GM12878 (cell line): ENCODE results near the gene CALHM4.

ENCODE experiments used
- EP300 ChIP-seq, 2 experiments: fragments of 150-350 bp in 1 of 2; IDR thresholded peaks; 2 replicates each; pipeline ENCODE4 v1.6.1; 2011 to 2012; ENCODE audit warnings: low read depth in 2 of 2, low read length in 2 of 2, borderline replicate concordance in 1 of 2, improper control_type of control experiment in 1 of 2, inconsistent platforms in 1 of 2; ENCODE audit not compliant: control insufficient read depth in 1 of 2
- HDAC6 ChIP-seq: fragments of 200-600 bp; sonication (generic); IDR thresholded peaks from one replicate; pipeline ENCODE4 v1.8.0; 2017; ENCODE audit warnings: antibody characterized with exemption; ENCODE audit not compliant: unreplicated experiment
- NRF1 ChIP-seq: conservative IDR thresholded peaks from 2 replicates; pipeline ENCODE4 v1.6.1; 2011; ENCODE audit warnings: mild to moderate bottlenecking, low read depth, low read length, improper control_type of control experiment
- POU2F2 ChIP-seq: IDR thresholded peaks from 3 replicates; pipeline ENCODE4 v1.6.1; 2011; ENCODE audit warnings: low read depth, mild to moderate bottlenecking, low read length, borderline replicate concordance
- RCOR1 ChIP-seq: conservative IDR thresholded peaks from 2 replicates; pipeline ENCODE4 v1.6.1; 2012; ENCODE audit warnings: low read depth, low read length, improper control_type of control experiment
- SRF ChIP-seq, 2 experiments: IDR thresholded peaks; 2 replicates each; pipeline ENCODE4 v1.6.1; 2011; ENCODE audit warnings: low read depth in 2 of 2, low read length in 2 of 2, mild to moderate bottlenecking in 1 of 2, moderate library complexity in 1 of 2
- TF ChIP-seq, protein P1 (sequence below), 3 experiments: IDR thresholded peaks in 2 of 3; conservative IDR thresholded peaks in 1 of 3; 2 replicates each; pipeline ENCODE4 v1.5.1; 2011; ENCODE audit warnings: low read depth in 3 of 3, low read length in 3 of 3, mild to moderate bottlenecking in 3 of 3, control low read depth in 2 of 3, moderate library complexity in 2 of 3, inconsistent platforms in 1 of 3, mixed read lengths in 1 of 3; ENCODE audit not compliant: control insufficient read depth in 2 of 3, insufficient read depth in 1 of 3; ENCODE audit errors: extremely low read depth in 1 of 3

GRCh38 chr6:116596815-116597214 is 43.3 kb downstream of the CALHM4 start:
- TF ChIP-seq, protein P1, sequence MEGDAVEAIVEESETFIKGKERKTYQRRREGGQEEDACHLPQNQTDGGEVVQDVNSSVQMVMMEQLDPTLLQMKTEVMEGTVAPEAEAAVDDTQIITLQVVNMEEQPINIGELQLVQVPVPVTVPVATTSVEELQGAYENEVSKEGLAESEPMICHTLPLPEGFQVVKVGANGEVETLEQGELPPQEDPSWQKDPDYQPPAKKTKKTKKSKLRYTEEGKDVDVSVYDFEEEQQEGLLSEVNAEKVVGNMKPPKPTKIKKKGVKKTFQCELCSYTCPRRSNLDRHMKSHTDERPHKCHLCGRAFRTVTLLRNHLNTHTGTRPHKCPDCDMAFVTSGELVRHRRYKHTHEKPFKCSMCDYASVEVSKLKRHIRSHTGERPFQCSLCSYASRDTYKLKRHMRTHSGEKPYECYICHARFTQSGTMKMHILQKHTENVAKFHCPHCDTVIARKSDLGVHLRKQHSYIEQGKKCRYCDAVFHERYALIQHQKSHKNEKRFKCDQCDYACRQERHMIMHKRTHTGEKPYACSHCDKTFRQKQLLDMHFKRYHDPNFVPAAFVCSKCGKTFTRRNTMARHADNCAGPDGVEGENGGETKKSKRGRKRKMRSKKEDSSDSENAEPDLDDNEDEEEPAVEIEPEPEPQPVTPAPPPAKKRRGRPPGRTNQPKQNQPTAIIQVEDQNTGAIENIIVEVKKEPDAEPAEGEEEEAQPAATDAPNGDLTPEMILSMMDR (IDR thresholded peaks at IDR 0.05 in 2 of 3, conservative IDR thresholded peaks at IDR 0.05 in 1 of 3; ENCODE audit: control insufficient read depth in 2 of 3, extremely low read depth in 1 of 3, insufficient read depth in 1 of 3, low read depth in 3 of 3, low read length in 3 of 3): no peak
- TF ChIP-seq SRF (IDR thresholded peaks at IDR 0.05; ENCODE audit: low read depth in 2 of 2, low read length in 2 of 2) (no peak), RCOR1 (no peak), EP300 (IDR thresholded peaks at IDR 0.05; ENCODE audit: borderline replicate concordance in 1 of 2, control insufficient read depth in 1 of 2, low read depth in 2 of 2, low read length in 2 of 2) (no peak), POU2F2 (no peak), HDAC6 (no peak), NRF1 (no peak)
